Measurements from ENCODE around the gene STK10.

GRCh38 chr5:172101547-172102217, 86.3 kb downstream of the STK10 start:
- TF ChIP-seq CTCF (IDR thresholded peaks at IDR 0.05) (no peak), EZH2 (IDR thresholded peaks at IDR 0.05; ENCODE audit: borderline replicate concordance, insufficient read depth, low read depth, low read length, poor library complexity, severe bottlenecking) (no peak)
